ENCODE measurements around the gene PGM5.

GRCh38 chr9:68574150-68574549, 217.7 kb downstream of the PGM5 start:
- peak in 1 of 3 experiments; percentile 19 for TF ChIP-seq CTCF (optimal IDR thresholded peaks at IDR 0.05 in 1 of 3, IDR thresholded peaks at IDR 0.05 in 1 of 3, conservative IDR thresholded peaks at IDR 0.05 in 1 of 3; ENCODE audit: extremely low read depth in 1 of 3, insufficient read depth in 2 of 3, low read length in 3 of 3)
- no peak for TF ChIP-seq EZH2 (IDR thresholded peaks at IDR 0.05; ENCODE audit: low read length)

All from keratinocyte (primary cell).